Measurements from ENCODE around the gene PAX2. TPM values are rescaled to one million over a fixed set of nuclear protein-coding genes. Genes with fewer than 3 reads are reported as not detected.

The PAX2 gene
- total RNA-seq, 4 donors from 2014 or later = not detected

GRCh38 chr10:100836891-100837290 is 91.5 kb downstream of the PAX2 start:
- peaks cover 84% of the 10 kb centered on the region for H3K27me3 ChIP-seq
- no peak for ATAC-seq
- H3K4me3 ChIP-seq = no peak overlapping the region
- TF ChIP-seq POLR2AphosphoS5 (IDR thresholded peaks at IDR 0.05) (no peak), CTCF (IDR thresholded peaks at IDR 0.05) (no peak), EP300 (IDR thresholded peaks at IDR 0.05) (no peak), POLR2A (IDR thresholded peaks at IDR 0.05) (no peak)
- H3K4me1 ChIP-seq = no peaks in the 10 kb centered on the region
- H3K36me3 ChIP-seq = no peaks in the 10 kb centered on the region
- peaks cover 0 to 19% (median 0%) of the 10 kb centered on the region in 3 donors for H3K9me3 ChIP-seq
- no peak overlapping the region for H3K27ac ChIP-seq

- Histone ChIP-seq H3K27me3 (peaks cover 83% of the 10 kb centered on the region), H3K4me1 (no peaks in the 10 kb centered on the region), H3K27ac (no peak overlapping the region), H3K9me3 (peaks cover 0 to 19% (median 0%) of the 10 kb centered on the region in 3 donors), H3K4me3 (no peak overlapping the region), H3K36me3 (no peaks in the 10 kb centered on the region)
- WGBS, 2 donors (ENCODE audit: low coverage in 1 of 2) = 56% methylated on average over 3 of the region's 3 CpGs
- no peak for ATAC-seq
- TF ChIP-seq CTCF (IDR thresholded peaks at IDR 0.05) (no peak), POLR2AphosphoS5 (IDR thresholded peaks at IDR 0.05) (no peak), EP300 (IDR thresholded peaks at IDR 0.05) (no peak), POLR2A (IDR thresholded peaks at IDR 0.05) (no peak)
Measured at GRCh38 chr10:100837300-100837699, 91.9 kb downstream of the PAX2 start.

GRCh38 chr10:100838986-100839385 is 93.6 kb downstream of the PAX2 start:
- Histone ChIP-seq H3K9me3 (peaks cover 0 to 19% (median 0%) of the 10 kb centered on the region in 3 donors), H3K27ac (no peak overlapping the region), H3K4me3 (no peak overlapping the region), H3K36me3 (no peaks in the 10 kb centered on the region), H3K4me1 (no peaks in the 10 kb centered on the region), H3K27me3 (peaks cover 89% of the 10 kb centered on the region)
- no peak for ATAC-seq
- no peak for TF ChIP-seq EP300 (IDR thresholded peaks at IDR 0.05)
- no peak for TF ChIP-seq POLR2AphosphoS5 (IDR thresholded peaks at IDR 0.05)
- TF ChIP-seq CTCF (IDR thresholded peaks at IDR 0.05) = no peak
- no peak for TF ChIP-seq POLR2A (IDR thresholded peaks at IDR 0.05)
- 77 to 87% methylated on average over 3 of the region's 3 CpGs for WGBS, 2 donors (ENCODE audit: low coverage in 1 of 2)

- no peak for ATAC-seq
- no peaks in the 10 kb centered on the region for H3K4me1 ChIP-seq
- no peaks in the 10 kb centered on the region for H3K36me3 ChIP-seq
- H3K27ac ChIP-seq = no peak overlapping the region
- TF ChIP-seq CTCF (IDR thresholded peaks at IDR 0.05) (no peak), POLR2A (IDR thresholded peaks at IDR 0.05) (no peak), EP300 (IDR thresholded peaks at IDR 0.05) (no peak), POLR2AphosphoS5 (IDR thresholded peaks at IDR 0.05) (no peak)
- peaks cover 0 to 19% (median 0%) of the 10 kb centered on the region in 3 donors for H3K9me3 ChIP-seq
- WGBS, 2 donors (ENCODE audit: low coverage in 1 of 2) = 84 to 87% methylated on average over 3 of the region's 3 CpGs
- H3K4me3 ChIP-seq = no peak overlapping the region
- peaks cover 88% of the 10 kb centered on the region for H3K27me3 ChIP-seq
Measured at GRCh38 chr10:100841528-100841927, 96.1 kb downstream of the PAX2 start.

GRCh38 chr10:100847440-100847839 is 102.1 kb downstream of the PAX2 start:
- TF ChIP-seq EP300 (IDR thresholded peaks at IDR 0.05) = no peak
- no peak for TF ChIP-seq CTCF (IDR thresholded peaks at IDR 0.05)
- TF ChIP-seq POLR2A (IDR thresholded peaks at IDR 0.05) = no peak
- TF ChIP-seq POLR2AphosphoS5 (IDR thresholded peaks at IDR 0.05) = no peak
- WGBS, 2 donors (ENCODE audit: low coverage in 1 of 2) = 39% methylated on average over 2 of the region's 5 CpGs; no CpG with 5 or more reads in 1 of the 2 donors
- no peaks in the 10 kb centered on the region for H3K4me1 ChIP-seq
- no peaks in the 10 kb centered on the region for H3K36me3 ChIP-seq
- no peaks in the 10 kb centered on the region for H3K9me3 ChIP-seq
- no peak overlapping the region for H3K27ac ChIP-seq
- H3K4me3 ChIP-seq = no peak overlapping the region
- ATAC-seq = no peak
- H3K27me3 ChIP-seq = peaks cover 92% of the 10 kb centered on the region
